BE2C (cell line): ENCODE results near the gene GSE1.

Experiments
- DNase-seq: peaks from one replicate; pipeline ENCODE4 v3.0.0-alpha.2; 2020
- H3K27me3 ChIP-seq: fragments of 250-450 bp; sonication (Bioruptor Pico); 2 replicates; pipeline ENCODE4 v1.5.1; 2020; ENCODE audit warnings: mild to moderate bottlenecking
- H3K36me3 ChIP-seq: fragments of 250-450 bp; sonication (Bioruptor Pico); 2 replicates; pipeline ENCODE4 v1.5.1; 2020; ENCODE audit warnings: mild to moderate bottlenecking
- H3K4me1 ChIP-seq: fragments of 250-450 bp; sonication (Bioruptor Pico); 2 replicates; pipeline ENCODE4 v1.5.1; 2020
- H3K4me3 ChIP-seq: 2 replicates; pipeline ENCODE4 v1.5.1; 2011; ENCODE audit warnings: low read depth, low read length
- H3K9me3 ChIP-seq: fragments of 250-450 bp; sonication (Bioruptor Pico); 2 replicates; pipeline ENCODE4 v1.5.1; 2020
- CTCF ChIP-seq: IDR thresholded peaks from 2 replicates; pipeline ENCODE4 v1.5.1; 2012; ENCODE audit warnings: mild to moderate bottlenecking, low read depth, low read length

GSE1 gene

GRCh38 chr16:85623250-85623649 is 10.1 kb downstream of the GSE1 start:
- Histone ChIP-seq H3K36me3 (peaks cover 42% of the 10 kb centered on the region), H3K9me3 (no peaks in the 10 kb centered on the region), H3K4me3 (no peak overlapping the region), H3K4me1 (peaks cover 54% of the 10 kb centered on the region), H3K27me3 (no peaks in the 10 kb centered on the region)
- no peak for DNase-seq
- no peak for TF ChIP-seq CTCF

GRCh38 chr16:85623997-85624601 is 11.0 kb downstream of the GSE1 start:
- Histone ChIP-seq H3K27me3 (no peaks in the 10 kb centered on the region), H3K9me3 (peaks cover under 1% of the 10 kb centered on the region; the same call in 1 of the 2 replicates), H3K4me3 (no peak overlapping the region), H3K4me1 (peaks cover 51% of the 10 kb centered on the region), H3K36me3 (peaks cover 42% of the 10 kb centered on the region)
- DNase-seq = no peak
- TF ChIP-seq CTCF = no peak

- DNase-seq = no peak
- Histone ChIP-seq H3K27me3 (no peaks in the 10 kb centered on the region), H3K9me3 (peaks cover 5% of the 10 kb centered on the region; the same call in 1 of the 2 replicates), H3K4me3 (no peak overlapping the region), H3K36me3 (peaks cover 43% of the 10 kb centered on the region), H3K4me1 (peaks cover 47% of the 10 kb centered on the region)
- TF ChIP-seq CTCF = no peak
Measured at GRCh38 chr16:85624646-85625045, 11.5 kb downstream of the GSE1 start.

- peaks cover 46% of the 10 kb centered on the region for H3K4me1 ChIP-seq
- no peak overlapping the region for H3K4me3 ChIP-seq
- peaks cover 5% of the 10 kb centered on the region; the same call in 1 of the 2 replicates for H3K9me3 ChIP-seq
- DNase-seq = peak; percentile 78
- peaks cover 46% of the 10 kb centered on the region for H3K36me3 ChIP-seq
- no peaks in the 10 kb centered on the region for H3K27me3 ChIP-seq
- no peak for TF ChIP-seq CTCF
Measured at GRCh38 chr16:85625053-85625452, 11.9 kb downstream of the GSE1 start.

GRCh38 chr16:85625485-85626117 is 12.5 kb downstream of the GSE1 start:
- peaks cover 5% of the 10 kb centered on the region; the same call in 1 of the 2 replicates for H3K9me3 ChIP-seq
- H3K27me3 ChIP-seq = no peaks in the 10 kb centered on the region
- H3K4me1 ChIP-seq = peaks cover 46% of the 10 kb centered on the region
- H3K36me3 ChIP-seq = peaks cover 46% of the 10 kb centered on the region
- no peak for DNase-seq
- H3K4me3 ChIP-seq = no peak overlapping the region
- no peak for TF ChIP-seq CTCF
